Loucy (cell line): Measurements from ENCODE around the gene ANG.

Source experiments
- CTCF ChIP-seq: fragments of 200-600 bp; sonication (generic); conservative IDR thresholded peaks from 2 replicates; pipeline ENCODE4 v1.5.1; 2014; ENCODE audit warnings: mild to moderate bottlenecking, antibody characterized with exemption, low read length
- EZH2phosphoT487 ChIP-seq: fragments of 200-600 bp; IDR thresholded peaks from 2 replicates; pipeline ENCODE4 v1.6.1; 2018; ENCODE audit warnings: antibody characterized with exemption, mild to moderate bottlenecking, moderate library complexity, borderline replicate concordance

- TF ChIP-seq CTCF (no peak), EZH2phosphoT487 (no peak)
These were observed 30.3 kb upstream of the ANG start for GRCh38 chr14:20658246-20658645.
